ENCODE data around the gene PDCD4. TPM values are rescaled to one million over a fixed set of nuclear protein-coding genes. Genes with fewer than 3 reads are reported as not detected.

PDCD4 gene
- total RNA-seq, 1 experiment from 2014 or later = 19.4 TPM

GRCh38 chr10:110848106-110848505, 23.6 kb upstream of the PDCD4 start:
- intact Hi-C loops (cut with micrococcal nuclease) = no loop called here

GRCh38 chr10:110850099-110850498, 21.6 kb upstream of the PDCD4 start:
- no peaks in the 10 kb centered on the region for H3K9me3 ChIP-seq (ENCODE audit: low read length)
- ChIA-PET POLR2A (ENCODE audit: unreplicated experiment) (no interaction called here), CTCF (no interaction called here)
- H3K27ac ChIP-seq (ENCODE audit: low read length) = no peak overlapping the region
- H2AFZ ChIP-seq (ENCODE audit: low read length) = no peak overlapping the region
- no peaks in the 10 kb centered on the region for H3K36me3 ChIP-seq (ENCODE audit: low read depth, low read length)
- ATAC-seq = no peak
- no peaks in the 10 kb centered on the region for H4K20me1 ChIP-seq (ENCODE audit: low read length)
- no peaks in the 10 kb centered on the region for H3F3A ChIP-seq (ENCODE audit: low read length, unreplicated experiment)
- no peaks in the 10 kb centered on the region for H3K27me3 ChIP-seq (ENCODE audit: low read length)
- H3K4me1 ChIP-seq (ENCODE audit: insufficient read depth, low read length) = peaks cover 16% of the 10 kb centered on the region
- H3K79me2 ChIP-seq (ENCODE audit: low read length) = no peaks in the 10 kb centered on the region
- no peak for TF ChIP-seq EZH2 (IDR thresholded peaks at IDR 0.05; ENCODE audit: low read length, unreplicated experiment)
- TF ChIP-seq EZH2phosphoT487 (IDR thresholded peaks at IDR 0.05; ENCODE audit: borderline replicate concordance, low read length) = no peak
- TF ChIP-seq CTCF (conservative IDR thresholded peaks at IDR 0.05; ENCODE audit: low read depth, low read length) = no peak
- no peak overlapping the region for H3K4me3 ChIP-seq (ENCODE audit: low read length)
- intact Hi-C loops (cut with micrococcal nuclease) = no loop called here
- no peak for DNase-seq
- no peak overlapping the region for H3K9ac ChIP-seq (ENCODE audit: low read length)
- no peaks in the 10 kb centered on the region for H3K9me2 ChIP-seq (replicated peaks; ENCODE audit: low read length)
- BruUV-seq (replicated peaks) = no TSS peak
- H3K4me2 ChIP-seq (ENCODE audit: low read length) = no peak overlapping the region

More at GRCh38 chr10:110848106-110848505, 23.6 kb upstream of the PDCD4 start:
- TF ChIP-seq EZH2phosphoT487 (IDR thresholded peaks at IDR 0.05; ENCODE audit: borderline replicate concordance, low read length) (no peak), CTCF (conservative IDR thresholded peaks at IDR 0.05; ENCODE audit: low read depth, low read length) (no peak), EZH2 (IDR thresholded peaks at IDR 0.05; ENCODE audit: low read length, unreplicated experiment) (no peak)
- no peaks in the 10 kb centered on the region for H3F3A ChIP-seq (ENCODE audit: low read length, unreplicated experiment)
- H3K4me1 ChIP-seq (ENCODE audit: insufficient read depth, low read length) = peaks cover 13% of the 10 kb centered on the region
- BruUV-seq (replicated peaks) = no TSS peak
- no peak overlapping the region for H3K27ac ChIP-seq (ENCODE audit: low read length)
- no peak for ATAC-seq
- H3K36me3 ChIP-seq (ENCODE audit: low read depth, low read length) = no peaks in the 10 kb centered on the region
- H3K4me3 ChIP-seq (ENCODE audit: low read length) = no peak overlapping the region
- H3K9me2 ChIP-seq (replicated peaks; ENCODE audit: low read length) = no peaks in the 10 kb centered on the region
- no peaks in the 10 kb centered on the region for H4K20me1 ChIP-seq (ENCODE audit: low read length)
- H3K9me3 ChIP-seq (ENCODE audit: low read length) = no peaks in the 10 kb centered on the region
- no peaks in the 10 kb centered on the region for H3K79me2 ChIP-seq (ENCODE audit: low read length)
- no peaks in the 10 kb centered on the region for H3K27me3 ChIP-seq (ENCODE audit: low read length)
- DNase-seq = no peak
- ChIA-PET CTCF (no interaction called here), POLR2A (ENCODE audit: unreplicated experiment) (no interaction called here)
- H3K4me2 ChIP-seq (ENCODE audit: low read length) = no peak overlapping the region
- no peak overlapping the region for H3K9ac ChIP-seq (ENCODE audit: low read length)
- H2AFZ ChIP-seq (ENCODE audit: low read length) = no peak overlapping the region

- Histone ChIP-seq H3K27me3 (ENCODE audit: low read length) (no peaks in the 10 kb centered on the region), H3K4me2 (ENCODE audit: low read length) (no peak overlapping the region), H3K9ac (ENCODE audit: low read length) (no peak overlapping the region), H3K9me2 (replicated peaks; ENCODE audit: low read length) (no peaks in the 10 kb centered on the region), H3K79me2 (ENCODE audit: low read length) (no peaks in the 10 kb centered on the region), H3K4me3 (ENCODE audit: low read length) (no peak overlapping the region), H3K36me3 (ENCODE audit: low read depth, low read length) (no peaks in the 10 kb centered on the region), H3K9me3 (ENCODE audit: low read length) (no peaks in the 10 kb centered on the region), H4K20me1 (ENCODE audit: low read length) (no peaks in the 10 kb centered on the region), H3F3A (ENCODE audit: low read length, unreplicated experiment) (no peaks in the 10 kb centered on the region), H3K4me1 (ENCODE audit: insufficient read depth, low read length) (peaks cover 16% of the 10 kb centered on the region), H2AFZ (ENCODE audit: low read length) (no peak overlapping the region), H3K27ac (ENCODE audit: low read length) (no peak overlapping the region)
- no peak for TF ChIP-seq CTCF (conservative IDR thresholded peaks at IDR 0.05; ENCODE audit: low read depth, low read length)
- no peak for TF ChIP-seq EZH2phosphoT487 (IDR thresholded peaks at IDR 0.05; ENCODE audit: borderline replicate concordance, low read length)
- no peak for TF ChIP-seq EZH2 (IDR thresholded peaks at IDR 0.05; ENCODE audit: low read length, unreplicated experiment)
- ChIA-PET CTCF (no interaction called here), POLR2A (ENCODE audit: unreplicated experiment) (no interaction called here)
- intact Hi-C loops (cut with micrococcal nuclease) = no loop called here
- no peak for ATAC-seq
- DNase-seq = no peak
- BruUV-seq (replicated peaks) = no TSS peak
Observed at GRCh38 chr10:110851020-110851612, 20.6 kb upstream of the PDCD4 start.
